Stomach (tissue), 9 donors: ENCODE data around the gene ARHGAP33. TPM values are rescaled to one million over a fixed set of nuclear protein-coding genes. Genes with fewer than 3 reads are reported as not detected.
A peak's percentile ranks its signal among the peaks of the same experiment; 100 is the strongest.

Source experiments
- DNase-seq, 2 donors: peaks; one replicate each; pipeline versions ENCODE4 v3.0.0 to v3.0.0-alpha.2; 2013 to 2019
- H3K27ac ChIP-seq, 5 donors: fragments of 200-600 bp in 4 of 5; sonication (generic) in 4 of 5; one replicate each; pipeline ENCODE4 v1.5.1; 2013 to 2019; ENCODE audit warnings: mild to moderate bottlenecking in 1 of 5, moderate library complexity in 1 of 5
- H3K27me3 ChIP-seq, 3 donors: fragments of 200-600 bp; sonication (generic); one replicate each; pipeline ENCODE4 v1.5.1; 2017 to 2019; ENCODE audit warnings: mixed run types in 1 of 3
- H3K36me3 ChIP-seq, 4 donors: fragments of 200-600 bp; sonication (generic); 1 replicate in 3 of 4; 2 replicates in 1 of 4; pipeline ENCODE4 v1.5.1; 2016 to 2019
- H3K4me1 ChIP-seq, 4 donors: fragments of 200-600 bp; sonication (generic); one replicate each; pipeline ENCODE4 v1.5.1; 2016 to 2019
- H3K4me3 ChIP-seq, 4 donors: fragments of 200-600 bp; sonication (generic) in 3 of 4; one replicate each; pipeline ENCODE4 v1.5.1; 2016 to 2019; ENCODE audit warnings: mild to moderate bottlenecking in 1 of 4
- H3K9me3 ChIP-seq, 4 donors: fragments of 200-600 bp; sonication (generic); one replicate each; pipeline ENCODE4 v1.5.1; 2016 to 2019
- CTCF ChIP-seq, 7 experiments: fragments of 450-650 bp in 4 of 7; fragments of 200-600 bp in 3 of 7; sonication (generic) in 3 of 7; IDR thresholded peaks; one replicate each; pipeline ENCODE4 v1.5.1; 2016 to 2019; ENCODE audit warnings: antibody characterized with exemption in 7 of 7, control low read depth in 2 of 7, mild to moderate bottlenecking in 1 of 7
- EP300 ChIP-seq: sonication (generic); formaldehyde crosslinking; IDR thresholded peaks from one replicate; pipeline ENCODE4 v1.6.1; 2017; ENCODE audit warnings: antibody characterized with exemption
- POLR2A ChIP-seq, 4 donors: fragments of 450-650 bp; IDR thresholded peaks; one replicate each; pipeline ENCODE4 v1.6.1; 2016; ENCODE audit warnings: antibody characterized with exemption in 4 of 4, control low read depth in 2 of 4, mild to moderate bottlenecking in 1 of 4, moderate library complexity in 1 of 4
- POLR2AphosphoS5 ChIP-seq, 3 donors: sonication (generic); formaldehyde crosslinking; IDR thresholded peaks; one replicate each; pipeline ENCODE4 v1.6.1; 2016; ENCODE audit warnings: antibody characterized with exemption in 3 of 3
- WGBS, 5 donors: extraction: QIAGEN DNeasy Blood & Tissue Kit in 3 of 5; methylation state at CpG; one replicate each; pipeline versions ENCODE4 v1.1.5 to v1.1.7; 2013 to 2018; 5-methylcytosine and 5-hydroxymethylcytosine counted together
- intact Hi-C: fragments of 100-400 bp; cut with DNase I; formaldehyde crosslinking; loops from one replicate; pipeline ENCODE4 v1.15.1; 2023; ENCODE audit warnings: low total_unique reads
- polyA plus RNA-seq, 3 donors: library from polyadenylated mRNA; stranded (reverse); fragments of 200-250 nt; gene quantifications; one replicate each; pipeline ENCODE4 v1.2.3, GENCODE V29; 2013
- total RNA-seq, 5 donors: library from RNA; depleted of rRNA; stranded (reverse); fragments of >200 nt; gene quantifications; one replicate each; pipeline versions ENCODE4 v1.1.0 to v1.2.3, GENCODE V29; 2014 to 2016
- donor health status: healthy with polysubstance abuse.
- donor health status: Bipolar disorder and iron deficiency.
- donor health status: healthy.

Gene ARHGAP33
- total and polyA plus RNA-seq, 8 donors: 1.4 to 73.6 (median 12.2) TPM

DNA sequence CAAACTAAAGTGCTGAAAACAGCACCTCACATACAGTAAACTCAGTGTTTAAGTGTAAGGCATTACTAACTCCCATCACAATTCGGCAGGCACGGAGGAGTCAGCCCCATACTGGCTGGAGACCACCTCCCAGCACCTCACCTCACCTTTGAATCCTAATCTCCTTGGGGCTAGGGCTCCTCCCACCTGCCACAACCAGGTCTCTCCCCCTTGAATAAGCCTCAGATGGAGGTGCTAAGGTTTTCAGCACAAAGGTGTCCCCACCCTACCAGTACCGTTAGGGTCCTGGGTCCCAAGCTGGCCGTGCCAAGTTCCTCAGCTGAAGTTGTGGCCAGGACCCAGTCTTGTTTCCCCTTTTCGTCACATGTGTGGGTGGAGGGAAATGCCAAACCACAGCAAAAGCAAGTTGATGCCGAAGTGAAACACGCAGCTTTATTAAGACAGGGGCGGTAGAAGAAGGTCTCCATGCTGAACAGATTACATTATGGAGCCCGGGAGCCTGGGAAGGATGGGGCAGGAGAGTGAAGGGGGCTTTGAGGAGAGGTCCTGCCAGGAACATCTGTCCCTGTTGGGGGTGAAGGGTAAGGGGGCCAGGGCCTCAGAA lies 33.1 kb upstream of the ARHGAP33 start, which contains the start of gene IGFLR1:
TSS of gene IGFLR1 (minus strand) at position 332 of the 604 bp plus-strand sequence. CDS start 1,272 bp downstream, outside the sequence.
- H3K27me3 ChIP-seq: no peaks in the 10 kb centered on the region
- peaks cover 17 to 32% (median 29%) of the 10 kb centered on the region in 4 donors for H3K36me3 ChIP-seq
- no peaks in the 10 kb centered on the region for H3K9me3 ChIP-seq
- TF ChIP-seq EP300 (no peak), POLR2A (IDR thresholded peaks at IDR 0.05) (no peak), CTCF (IDR thresholded peaks at IDR 0.05) (no peak), POLR2AphosphoS5 (IDR thresholded peaks at IDR 0.05) (no peak)
- peak within 1 kb of the TSS; percentile 51 to 68 (median 60) for H3K4me3 ChIP-seq
- intact Hi-C loops: no loop called here
- peak; percentile 44 to 66 for DNase-seq
- H3K27ac ChIP-seq: peak within 1 kb of the TSS; percentile 35 to 93 (median 91)
- peaks cover 31 to 64% (median 47%) of the 10 kb centered on the region in 4 donors for H3K4me1 ChIP-seq
- 57 to 82% (median 75%) methylated on average over 9 of the region's 9 CpGs for WGBS, 5 donors

- peaks cover 36 to 74% (median 57%) of the 10 kb centered on the region in 4 donors for H3K4me1 ChIP-seq
- H3K27me3 ChIP-seq: no peaks in the 10 kb centered on the region
- DNase-seq: no peak
- no peaks in the 10 kb centered on the region for H3K9me3 ChIP-seq
- no peak for TF ChIP-seq EP300
- intact Hi-C loops: no loop called here
- peak overlapping the region in 4 of 5 donors; percentile 99 to 100 (median 100) for H3K27ac ChIP-seq
- H3K4me3 ChIP-seq: peak overlapping the region; percentile 82 to 96 (median 87)
- WGBS, 5 donors: 82 to 94% (median 90%) methylated on average over 11 to 19 of the region's 19 CpGs
- peaks cover under 1 to 15% (median 13%) of the 10 kb centered on the region in 4 donors for H3K36me3 ChIP-seq
Measured at GRCh38 chr19:35743640-35744429, 31.5 kb upstream of the ARHGAP33 start.

GRCh38 chr19:35744430-35745327 lies 30.7 kb upstream of the ARHGAP33 start:
- peaks cover 0 to 11% (median 8%) of the 10 kb centered on the region in 4 donors for H3K36me3 ChIP-seq
- peaks cover 43 to 75% (median 60%) of the 10 kb centered on the region in 4 donors for H3K4me1 ChIP-seq
- H3K4me3 ChIP-seq: peak overlapping the region; percentile 82 to 96 (median 87)
- H3K27ac ChIP-seq: peak overlapping the region; percentile 95 to 100 (median 100)
- H3K27me3 ChIP-seq: no peaks in the 10 kb centered on the region
- TF ChIP-seq EP300 (no peak), CTCF (IDR thresholded peaks at IDR 0.05) (peak in 5 of 7 experiments; percentile 18 to 46 (median 23)), POLR2A (IDR thresholded peaks at IDR 0.05) (peak in 1 of 4 donors; percentile 70), POLR2AphosphoS5 (IDR thresholded peaks at IDR 0.05) (peak in 1 of 3 donors; percentile 54)
- DNase-seq: peak; percentile 96 to 98
- H3K9me3 ChIP-seq: no peaks in the 10 kb centered on the region
- 4 to 7% (median 7%) methylated on average over 38 to 41 of the region's 41 CpGs for WGBS, 5 donors
- intact Hi-C loops: no loop called here

DNA sequence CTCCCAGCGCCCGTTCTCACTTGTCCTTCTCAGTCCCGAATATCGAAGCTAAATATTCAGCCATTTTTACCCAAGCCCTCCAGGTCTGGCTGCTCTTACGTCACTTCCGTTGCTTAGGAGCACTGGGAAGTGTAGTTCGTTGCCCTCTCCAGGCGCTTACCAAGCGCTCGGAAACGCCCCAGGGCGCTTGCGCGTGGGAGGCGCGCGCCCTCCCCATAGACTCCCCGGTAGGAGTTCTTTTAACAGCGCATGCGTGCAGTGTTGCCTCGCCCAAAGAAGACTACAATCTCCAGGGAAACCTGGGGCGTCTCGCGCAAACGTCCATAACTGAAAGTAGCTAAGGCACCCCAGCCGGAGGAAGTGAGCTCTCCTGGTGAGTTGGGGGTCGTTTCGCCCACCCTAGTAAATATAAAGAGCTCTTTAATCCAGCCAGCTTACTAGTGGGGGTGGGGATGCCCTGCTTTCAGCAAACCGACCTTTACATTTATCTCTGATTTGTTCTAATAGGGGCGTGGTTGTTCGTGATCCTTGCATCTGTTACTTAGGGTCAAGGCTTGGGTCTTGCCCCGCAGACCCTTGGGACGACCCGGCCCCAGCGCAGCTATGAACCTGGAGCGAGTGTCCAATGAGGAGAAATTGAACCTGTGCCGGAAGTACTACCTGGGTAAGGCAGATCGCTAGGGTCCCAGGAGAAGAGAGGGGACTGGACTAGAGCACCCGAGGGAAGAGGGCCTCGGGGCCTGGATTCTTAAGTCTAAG lies 29.9 kb upstream of the ARHGAP33 start, which contains the start of the genes PSENEN and U2AF1L4:
TSS of gene PSENEN (plus strand) at position 324 of the 759 bp plus-strand sequence. CDS start at position 604, 280 bp downstream.
TSS of gene U2AF1L4 (minus strand) at position 91 of the 759 bp plus-strand sequence. CDS start at position 64, 27 bp downstream.
- intact Hi-C loops: no loop called here
- Histone ChIP-seq H3K27me3 (no peaks in the 10 kb centered on the region), H3K36me3 (peaks cover 0 to 11% (median 8%) of the 10 kb centered on the region in 4 donors), H3K4me3 (peak within 1 kb of the TSS; percentile 82 to 96 (median 87)), H3K9me3 (no peaks in the 10 kb centered on the region), H3K27ac (peak within 1 kb of the TSS; percentile 95 to 100 (median 100)), H3K4me1 (peaks cover 40 to 77% (median 58%) of the 10 kb centered on the region in 4 donors)
- WGBS, 5 donors: 0 to 1% (median 1%) methylated on average over 31 to 40 of the region's 40 CpGs
- DNase-seq: peak; percentile 98 to 100
- TF ChIP-seq POLR2A (IDR thresholded peaks at IDR 0.05): peak in 1 of 4 donors; percentile 6
- no peak for TF ChIP-seq EP300
- peak in 1 of 7 experiments; percentile 19 for TF ChIP-seq CTCF (IDR thresholded peaks at IDR 0.05)
- TF ChIP-seq POLR2AphosphoS5 (IDR thresholded peaks at IDR 0.05): peak; percentile 61 to 89 (median 82)
